ENCODE results near the gene KRT27.

The KRT27 gene

GRCh38 chr17:40760105-40761016 is 22.0 kb downstream of the KRT27 start:
- no peak overlapping the region for H2BK15ac ChIP-seq (replicated peaks; ENCODE audit: low read depth)
- H4K8ac ChIP-seq (ENCODE audit: low read depth, low read length): no peak overlapping the region
- DNase-seq: no peak
- no peak overlapping the region for H3K4ac ChIP-seq (ENCODE audit: low read depth, low read length)
- no peak overlapping the region for H3K4me3 ChIP-seq (ENCODE audit: low read length)
- no peaks in the 10 kb centered on the region for H3K27me3 ChIP-seq (ENCODE audit: insufficient read depth, low read length, poor library complexity)
- H3K27ac ChIP-seq (ENCODE audit: low read depth, low read length): no peak overlapping the region
- no peak overlapping the region for H3K9ac ChIP-seq (ENCODE audit: low read length)
- H3K36me3 ChIP-seq (ENCODE audit: control insufficient read depth, insufficient read depth, low read length): no peaks in the 10 kb centered on the region
- no peak overlapping the region for H4K5ac ChIP-seq (ENCODE audit: low read length)
- no peak overlapping the region for H3K23ac ChIP-seq (ENCODE audit: low read length)
- no peak overlapping the region for H2BK5ac ChIP-seq (ENCODE audit: low read length)
- no peak overlapping the region for H3K4me2 ChIP-seq (ENCODE audit: low read length)
- H3K56ac ChIP-seq (ENCODE audit: low read length): no peak overlapping the region
- no peaks in the 10 kb centered on the region for H3K4me1 ChIP-seq (ENCODE audit: control insufficient read depth, low read depth, low read length)
- no CpG with 5 or more reads among the region's 1 CpG for WGBS (ENCODE audit: extremely low coverage, insufficient coverage, low lambda C conversion rate)
- no peaks in the 10 kb centered on the region for H3K79me2 ChIP-seq (ENCODE audit: control insufficient read depth, insufficient read depth, low read length)
- no peak overlapping the region for H2BK120ac ChIP-seq (ENCODE audit: low read depth, low read length)
- no peak overlapping the region for H3K18ac ChIP-seq (ENCODE audit: low read length)
- H3K79me1 ChIP-seq (ENCODE audit: low read length): no peaks in the 10 kb centered on the region
- no peak overlapping the region for H2AK5ac ChIP-seq (ENCODE audit: low read length)

- Histone ChIP-seq H3K23ac (ENCODE audit: low read length) (no peak within 1 kb of the TSS), H3K4me2 (ENCODE audit: low read length) (no peak within 1 kb of the TSS), H3K27me3 (ENCODE audit: insufficient read depth, low read length, poor library complexity) (no peaks in the 10 kb centered on the region), H3K4me3 (ENCODE audit: low read length) (no peak within 1 kb of the TSS), H2BK15ac (replicated peaks; ENCODE audit: low read depth) (no peak within 1 kb of the TSS), H3K36me3 (ENCODE audit: control insufficient read depth, insufficient read depth, low read length) (no peaks in the 10 kb centered on the region), H4K8ac (ENCODE audit: low read depth, low read length) (no peak within 1 kb of the TSS), H3K9ac (ENCODE audit: low read length) (no peak within 1 kb of the TSS), H3K4ac (ENCODE audit: low read depth, low read length) (no peak within 1 kb of the TSS), H3K4me1 (ENCODE audit: control insufficient read depth, low read depth, low read length) (no peaks in the 10 kb centered on the region), H2BK120ac (ENCODE audit: low read depth, low read length) (no peak within 1 kb of the TSS), H3K79me2 (ENCODE audit: control insufficient read depth, insufficient read depth, low read length) (no peaks in the 10 kb centered on the region), H3K56ac (ENCODE audit: low read length) (no peak within 1 kb of the TSS), H3K79me1 (ENCODE audit: low read length) (no peaks in the 10 kb centered on the region), H2BK5ac (ENCODE audit: low read length) (no peak within 1 kb of the TSS), H3K18ac (ENCODE audit: low read length) (no peak within 1 kb of the TSS), H4K5ac (ENCODE audit: low read length) (no peak within 1 kb of the TSS), H3K27ac (ENCODE audit: low read depth, low read length) (no peak within 1 kb of the TSS), H2AK5ac (ENCODE audit: low read length) (no peak within 1 kb of the TSS)
- no peak for DNase-seq
- no CpG with 5 or more reads among the region's 4 CpGs for WGBS (ENCODE audit: extremely low coverage, insufficient coverage, low lambda C conversion rate)
Observed at GRCh38 chr17:40755231-40755630, 27.1 kb downstream of the KRT27 start, which contains the start of gene KRT25. KRT25 (minus strand) TSS chr17:40755331; CDS start chr17:40755271, 60 bp downstream.

GRCh38 chr17:40753804-40754203 is 28.5 kb downstream of the KRT27 start:
- no peak overlapping the region for H3K4me3 ChIP-seq (ENCODE audit: low read length)
- no peak overlapping the region for H3K18ac ChIP-seq (ENCODE audit: low read length)
- H2BK5ac ChIP-seq (ENCODE audit: low read length): no peak overlapping the region
- no peak overlapping the region for H2AK5ac ChIP-seq (ENCODE audit: low read length)
- H3K56ac ChIP-seq (ENCODE audit: low read length): no peak overlapping the region
- no peak overlapping the region for H3K4ac ChIP-seq (ENCODE audit: low read depth, low read length)
- H3K27ac ChIP-seq (ENCODE audit: low read depth, low read length): no peak overlapping the region
- no peak for DNase-seq
- no peak overlapping the region for H3K23ac ChIP-seq (ENCODE audit: low read length)
- no peak overlapping the region for H2BK15ac ChIP-seq (replicated peaks; ENCODE audit: low read depth)
- H3K9ac ChIP-seq (ENCODE audit: low read length): no peak overlapping the region
- H2BK120ac ChIP-seq (ENCODE audit: low read depth, low read length): no peak overlapping the region
- H3K27me3 ChIP-seq (ENCODE audit: insufficient read depth, low read length, poor library complexity): no peaks in the 10 kb centered on the region
- H4K8ac ChIP-seq (ENCODE audit: low read depth, low read length): no peak overlapping the region
- no peaks in the 10 kb centered on the region for H3K79me2 ChIP-seq (ENCODE audit: control insufficient read depth, insufficient read depth, low read length)
- no peak overlapping the region for H4K5ac ChIP-seq (ENCODE audit: low read length)
- no peaks in the 10 kb centered on the region for H3K79me1 ChIP-seq (ENCODE audit: low read length)
- no peaks in the 10 kb centered on the region for H3K36me3 ChIP-seq (ENCODE audit: control insufficient read depth, insufficient read depth, low read length)
- no peak overlapping the region for H3K4me2 ChIP-seq (ENCODE audit: low read length)
- no peaks in the 10 kb centered on the region for H3K4me1 ChIP-seq (ENCODE audit: control insufficient read depth, low read depth, low read length)
- no CpG with 5 or more reads among the region's 3 CpGs for WGBS (ENCODE audit: extremely low coverage, insufficient coverage, low lambda C conversion rate)

- H3K27ac ChIP-seq (ENCODE audit: low read depth, low read length): no peak overlapping the region
- no peaks in the 10 kb centered on the region for H3K36me3 ChIP-seq (ENCODE audit: control insufficient read depth, insufficient read depth, low read length)
- no peaks in the 10 kb centered on the region for H3K79me2 ChIP-seq (ENCODE audit: control insufficient read depth, insufficient read depth, low read length)
- no peak overlapping the region for H2BK15ac ChIP-seq (replicated peaks; ENCODE audit: low read depth)
- H3K4me2 ChIP-seq (ENCODE audit: low read length): no peak overlapping the region
- no peak overlapping the region for H3K4ac ChIP-seq (ENCODE audit: low read depth, low read length)
- H3K18ac ChIP-seq (ENCODE audit: low read length): no peak overlapping the region
- no peak overlapping the region for H3K56ac ChIP-seq (ENCODE audit: low read length)
- H4K5ac ChIP-seq (ENCODE audit: low read length): no peak overlapping the region
- H2BK120ac ChIP-seq (ENCODE audit: low read depth, low read length): no peak overlapping the region
- H2BK5ac ChIP-seq (ENCODE audit: low read length): no peak overlapping the region
- no peak overlapping the region for H3K4me3 ChIP-seq (ENCODE audit: low read length)
- no peaks in the 10 kb centered on the region for H3K27me3 ChIP-seq (ENCODE audit: insufficient read depth, low read length, poor library complexity)
- no peak overlapping the region for H3K9ac ChIP-seq (ENCODE audit: low read length)
- H3K79me1 ChIP-seq (ENCODE audit: low read length): no peaks in the 10 kb centered on the region
- DNase-seq: no peak
- WGBS (ENCODE audit: extremely low coverage, insufficient coverage, low lambda C conversion rate): no CpG with 5 or more reads among the region's 14 CpGs
- no peak overlapping the region for H3K23ac ChIP-seq (ENCODE audit: low read length)
- no peaks in the 10 kb centered on the region for H3K4me1 ChIP-seq (ENCODE audit: control insufficient read depth, low read depth, low read length)
- no peak overlapping the region for H4K8ac ChIP-seq (ENCODE audit: low read depth, low read length)
- no peak overlapping the region for H2AK5ac ChIP-seq (ENCODE audit: low read length)
Observed at GRCh38 chr17:40751065-40751464, 31.3 kb downstream of the KRT27 start.

GRCh38 chr17:40750391-40750790 is 32.0 kb downstream of the KRT27 start:
- WGBS (ENCODE audit: extremely low coverage, insufficient coverage, low lambda C conversion rate): no CpG with 5 or more reads among the region's 6 CpGs
- Histone ChIP-seq H4K5ac (ENCODE audit: low read length) (no peak overlapping the region), H3K36me3 (ENCODE audit: control insufficient read depth, insufficient read depth, low read length) (no peaks in the 10 kb centered on the region), H3K23ac (ENCODE audit: low read length) (no peak overlapping the region), H3K18ac (ENCODE audit: low read length) (no peak overlapping the region), H3K27ac (ENCODE audit: low read depth, low read length) (no peak overlapping the region), H3K4me3 (ENCODE audit: low read length) (no peak overlapping the region), H2BK120ac (ENCODE audit: low read depth, low read length) (no peak overlapping the region), H3K56ac (ENCODE audit: low read length) (no peak overlapping the region), H3K4ac (ENCODE audit: low read depth, low read length) (no peak overlapping the region), H3K9ac (ENCODE audit: low read length) (no peak overlapping the region), H2BK5ac (ENCODE audit: low read length) (no peak overlapping the region), H3K79me1 (ENCODE audit: low read length) (no peaks in the 10 kb centered on the region), H3K4me1 (ENCODE audit: control insufficient read depth, low read depth, low read length) (no peaks in the 10 kb centered on the region), H3K27me3 (ENCODE audit: insufficient read depth, low read length, poor library complexity) (no peaks in the 10 kb centered on the region), H2AK5ac (ENCODE audit: low read length) (no peak overlapping the region), H2BK15ac (replicated peaks; ENCODE audit: low read depth) (no peak overlapping the region), H4K8ac (ENCODE audit: low read depth, low read length) (no peak overlapping the region), H3K79me2 (ENCODE audit: control insufficient read depth, insufficient read depth, low read length) (no peaks in the 10 kb centered on the region), H3K4me2 (ENCODE audit: low read length) (no peak overlapping the region)
- no peak for DNase-seq
